HepG2 (cell line): ENCODE measurements around the gene TMEM250. TPM values are rescaled to one million over a fixed set of nuclear protein-coding genes. Genes with fewer than 3 reads are reported as not detected.
A peak's percentile ranks its signal among the peaks of the same experiment; 100 is the strongest.

Experiments used
- ATAC-seq: fragments of 200-7000 bp; cut with Tn5 transposase; 3 replicates; pipeline ENCODE4 v1.9.1; 2020; ENCODE audit warnings: mild to moderate bottlenecking, moderate library complexity
- BruUV-seq: library from RNA; stranded (reverse); fragments of 400-500 nt; replicated peaks from 2 replicates; lab custom pipeline; 2021; lab: Mats Ljungman, UMichigan
- CTCF ChIA-PET: fragments of 300-600 bp; formaldehyde crosslinking; extraction: SDS; loops from one replicate; lab custom pipeline; 2021; ENCODE audit warnings: low total read pairs, inconsistent platforms, low intra/inter-chr PET ratio; lab: Yijun Ruan, JAX
- POLR2A ChIA-PET: fragments of 350-600 bp; sonication (Branson Sonifier 250); formaldehyde crosslinking; loops from one replicate; lab custom pipeline; 2020; ENCODE audit warnings: antibody characterized with exemption, inconsistent platforms; lab: Yijun Ruan, JAX
- DNase-seq: peaks from one replicate; pipeline ENCODE4 v3.0.0-alpha.2; 2015; ENCODE audit warnings: low spot score
- FAIRE-seq: peaks from 3 replicates; lab custom pipeline; 2011; peaks lifted over from hg19 to GRCh38; lab: Jason Lieb, UNC
- H2AFZ ChIP-seq: one replicate; pipeline ENCODE4 v1.6.1; 2011; ENCODE audit warnings: low read length, inconsistent platforms
- H3K27ac ChIP-seq: fragments of 300-600 bp; 3 replicates; pipeline ENCODE4 v1.8.0; 2011; ENCODE audit warnings: mixed run types, mild to moderate bottlenecking, mixed read lengths, low read length, inconsistent platforms; ENCODE audit not compliant: insufficient read depth; ENCODE audit errors: extremely low read length
- H3K27me3 ChIP-seq, 2 experiments: fragments of 200-600 bp in 1 of 2; 2 replicates in 1 of 2; 3 replicates in 1 of 2; pipeline versions ENCODE4 v1.6.0 to v1.8.0; 2011; ENCODE audit warnings: low read length in 2 of 2, mild to moderate bottlenecking in 2 of 2, moderate library complexity in 2 of 2, inconsistent platforms in 1 of 2; ENCODE audit not compliant: insufficient read depth in 2 of 2, control insufficient read depth in 1 of 2
- H3K36me3 ChIP-seq, 2 experiments: fragments of 200-600 bp in 1 of 2; replicated peaks in 1 of 2; 2 replicates in 1 of 2; 3 replicates in 1 of 2; pipeline versions ENCODE4 v1.5.1 to v1.8.0; 2011; ENCODE audit warnings: low read length in 2 of 2, inconsistent platforms in 1 of 2; ENCODE audit not compliant: insufficient read depth in 2 of 2, control insufficient read depth in 1 of 2
- H3K4me1 ChIP-seq: 2 replicates; pipeline ENCODE4 v1.5.1; 2012; ENCODE audit warnings: low read length, inconsistent platforms; ENCODE audit not compliant: insufficient read depth
- H3K4me2 ChIP-seq: 2 replicates; pipeline ENCODE4 v1.6.0; 2011; ENCODE audit warnings: low read depth, low read length, inconsistent platforms
- H3K4me3 ChIP-seq, 3 experiments: fragments of 200-600 bp in 1 of 3; sonication (generic), shearing (Covaris generic) in 1 of 3; replicated peaks in 1 of 3; 2 replicates each; pipeline ENCODE4 v1.5.1; 2011 to 2016; ENCODE audit warnings: low read length in 3 of 3, inconsistent platforms in 2 of 3, low read depth in 2 of 3, mild to moderate bottlenecking in 2 of 3, control low read depth in 1 of 3, mixed read lengths in 1 of 3; ENCODE audit not compliant: insufficient read depth in 1 of 3
- H3K79me2 ChIP-seq: one replicate; pipeline ENCODE4 v1.6.1; 2011; ENCODE audit warnings: low read length, inconsistent platforms; ENCODE audit not compliant: insufficient read depth
- H3K9ac ChIP-seq: 2 replicates; pipeline ENCODE4 v1.6.0; 2011; ENCODE audit warnings: mild to moderate bottlenecking, low read depth, low read length, inconsistent platforms; ENCODE audit not compliant: insufficient read depth
- H3K9me3 ChIP-seq: 2 replicates; pipeline ENCODE4 v1.5.1; 2012; ENCODE audit warnings: mild to moderate bottlenecking, low read length
- H4K20me1 ChIP-seq: 2 replicates; pipeline ENCODE4 v1.6.0; 2011; ENCODE audit warnings: inconsistent platforms, mild to moderate bottlenecking, low read length, moderate library complexity; ENCODE audit not compliant: insufficient read depth
- SRSF9 ChIP-seq: fragments of 200-400 bp; formaldehyde crosslinking; IDR thresholded peaks from 2 replicates; pipeline ENCODE4 v1.6.1; 2018; ENCODE audit warnings: borderline replicate concordance, mild to moderate bottlenecking, low read depth, low read length; ENCODE audit not compliant: insufficient read depth, poor library complexity, severe bottlenecking
- U2AF1 ChIP-seq: fragments of 200-400 bp; formaldehyde crosslinking; optimal IDR thresholded peaks from 2 replicates; pipeline ENCODE3; 2017; ENCODE audit warnings: mild to moderate bottlenecking, low read depth, low read length
- YEATS4 ChIP-seq: sonication (generic); formaldehyde crosslinking; IDR thresholded peaks from 2 replicates; pipeline ENCODE4 v1.4.0; 2020; ENCODE audit warnings: missing genetic modification reagents, borderline replicate concordance
- WGBS: methylation state at CpG from one replicate; pipeline ENCODE4 v1.1.6; 2017; ENCODE audit warnings: low lambda C conversion rate; 5-methylcytosine and 5-hydroxymethylcytosine counted together
- in situ Hi-C: cut with HindIII; loops from 2 replicates; pipeline ENCODE4 v1.10.0; 2017; ENCODE audit warnings: low pct_unique_long_range_greater_than_20kb; ENCODE audit not compliant: extremely low pct_ligation_motif_present
- intact Hi-C: fragments of 100-400 bp; cut with micrococcal nuclease; formaldehyde crosslinking; loops from one replicate; pipeline ENCODE4 v1.10.0; 2022; ENCODE audit not compliant: unreplicated experiment
- polyA plus RNA-seq, 8 experiments: library from polyadenylated mRNA; depleted of rRNA in 3 of 8; stranded (reverse) in 7 of 8; unstranded in 1 of 8; fragments of >200 nt; fragmentation: Illumina TruSeq in 4 of 8; extraction: Trizol in 4 of 8; gene quantifications; 2 replicates each; pipeline versions ENCODE4 v1.2.1 to v1.2.3, GENCODE V29; 2011 to 2016; ENCODE audit warnings: low read depth in 4 of 8, missing spikeins in 1 of 8, mixed read lengths in 1 of 8; ENCODE audit not compliant: insufficient read depth in 1 of 8
- total RNA-seq, 5 experiments: library from RNA; depleted of rRNA; stranded (reverse); fragments of >200 nt; fragmentation: Illumina TruSeq; extraction: Trizol; gene quantifications; 2 replicates each; pipeline ENCODE4 v1.2.3, GENCODE V29; 2016; ENCODE audit warnings: low read depth in 1 of 5
- TF ChIP-seq, protein P1 (sequence below): sonication (generic); formaldehyde crosslinking; IDR thresholded peaks from 2 replicates; pipeline ENCODE4 v1.8.0; 2022; ENCODE audit warnings: mild to moderate bottlenecking, missing genetic modification reagents
- TF ChIP-seq, protein P2 (sequence below): sonication (generic); formaldehyde crosslinking; IDR thresholded peaks from 2 replicates; pipeline ENCODE4 v1.4.0; 2020; ENCODE audit warnings: missing genetic modification reagents

TMEM250 gene
- total and polyA plus RNA-seq, 2 of the 13 experiments (the other 11 are each of a cell fraction or from before 2014, with no cell fraction given): 5.5 to 13.9 TPM

DNA sequence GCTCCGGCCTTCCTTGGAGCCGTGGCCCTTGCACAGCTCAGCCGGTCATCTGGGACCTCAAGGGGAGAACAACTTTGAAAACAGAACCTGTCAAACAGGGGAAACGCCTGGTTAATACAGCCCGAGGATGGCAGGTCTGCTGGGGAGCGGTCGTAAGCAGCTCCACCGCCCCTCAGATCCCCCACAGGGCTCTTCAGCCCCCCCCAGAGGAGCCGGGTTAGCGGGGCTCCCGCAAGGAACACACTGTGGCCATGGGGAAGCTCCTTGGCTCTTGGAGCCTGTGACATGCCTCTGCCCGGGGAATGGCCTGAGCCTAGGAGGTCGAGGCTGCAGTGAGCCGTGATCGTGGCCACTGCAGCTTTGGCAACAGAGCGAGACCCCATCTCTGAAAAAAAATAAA, 6.8 kb downstream of the TMEM250 start:
- Histone ChIP-seq H2AFZ (no peak overlapping the region), H3K36me3 (no peaks in the 10 kb centered on the region), H3K79me2 (no peaks in the 10 kb centered on the region), H3K4me1 (peaks cover 2% of the 10 kb centered on the region), H3K4me3 (no peak overlapping the region), H3K9me3 (no peaks in the 10 kb centered on the region), H3K9ac (no peak overlapping the region), H3K27ac (no peak overlapping the region), H4K20me1 (no peaks in the 10 kb centered on the region), H3K27me3 (no peaks in the 10 kb centered on the region; a peak in 1 of 5 replicates), H3K4me2 (no peak overlapping the region)
- ChIA-PET CTCF (no interaction called here), POLR2A (no interaction called here)
- no TSS peak for BruUV-seq
- no peak for DNase-seq
- ATAC-seq: no peak
- intact Hi-C loops (no loop called here), in situ Hi-C loops (no loop called here)
- WGBS: 69% methylated on average over 13 of the region's 16 CpGs
- no peak for FAIRE-seq
- TF ChIP-seq YEATS4 (CRISPR knock-in tag) (no peak), SRSF9 (no peak), U2AF1 (no peak)
- TF ChIP-seq, protein P1, sequence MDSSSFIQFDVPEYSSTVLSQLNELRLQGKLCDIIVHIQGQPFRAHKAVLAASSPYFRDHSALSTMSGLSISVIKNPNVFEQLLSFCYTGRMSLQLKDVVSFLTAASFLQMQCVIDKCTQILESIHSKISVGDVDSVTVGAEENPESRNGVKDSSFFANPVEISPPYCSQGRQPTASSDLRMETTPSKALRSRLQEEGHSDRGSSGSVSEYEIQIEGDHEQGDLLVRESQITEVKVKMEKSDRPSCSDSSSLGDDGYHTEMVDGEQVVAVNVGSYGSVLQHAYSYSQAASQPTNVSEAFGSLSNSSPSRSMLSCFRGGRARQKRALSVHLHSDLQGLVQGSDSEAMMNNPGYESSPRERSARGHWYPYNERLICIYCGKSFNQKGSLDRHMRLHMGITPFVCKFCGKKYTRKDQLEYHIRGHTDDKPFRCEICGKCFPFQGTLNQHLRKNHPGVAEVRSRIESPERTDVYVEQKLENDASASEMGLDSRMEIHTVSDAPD (CRISPR knock-in tag): no peak
- TF ChIP-seq, protein P2, sequence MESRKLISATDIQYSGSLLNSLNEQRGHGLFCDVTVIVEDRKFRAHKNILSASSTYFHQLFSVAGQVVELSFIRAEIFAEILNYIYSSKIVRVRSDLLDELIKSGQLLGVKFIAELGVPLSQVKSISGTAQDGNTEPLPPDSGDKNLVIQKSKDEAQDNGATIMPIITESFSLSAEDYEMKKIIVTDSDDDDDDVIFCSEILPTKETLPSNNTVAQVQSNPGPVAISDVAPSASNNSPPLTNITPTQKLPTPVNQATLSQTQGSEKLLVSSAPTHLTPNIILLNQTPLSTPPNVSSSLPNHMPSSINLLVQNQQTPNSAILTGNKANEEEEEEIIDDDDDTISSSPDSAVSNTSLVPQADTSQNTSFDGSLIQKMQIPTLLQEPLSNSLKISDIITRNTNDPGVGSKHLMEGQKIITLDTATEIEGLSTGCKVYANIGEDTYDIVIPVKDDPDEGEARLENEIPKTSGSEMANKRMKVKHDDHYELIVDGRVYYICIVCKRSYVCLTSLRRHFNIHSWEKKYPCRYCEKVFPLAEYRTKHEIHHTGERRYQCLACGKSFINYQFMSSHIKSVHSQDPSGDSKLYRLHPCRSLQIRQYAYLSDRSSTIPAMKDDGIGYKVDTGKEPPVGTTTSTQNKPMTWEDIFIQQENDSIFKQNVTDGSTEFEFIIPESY (CRISPR knock-in tag): 0 out of 2 replicates have a peak, but pooled peaks have one; percentile 12
